Measurements from ENCODE around the gene GSDMA. TPM values are rescaled to one million over a fixed set of nuclear protein-coding genes. Genes with fewer than 3 reads are reported as not detected.

The GSDMA gene
- total and polyA plus RNA-seq, 9 of the 15 experiments (the other 6 are each of a cell fraction or from before 2014, with no cell fraction given) = 0.04 to 0.13 (median 0.07) TPM; not detected in 2

DNA sequence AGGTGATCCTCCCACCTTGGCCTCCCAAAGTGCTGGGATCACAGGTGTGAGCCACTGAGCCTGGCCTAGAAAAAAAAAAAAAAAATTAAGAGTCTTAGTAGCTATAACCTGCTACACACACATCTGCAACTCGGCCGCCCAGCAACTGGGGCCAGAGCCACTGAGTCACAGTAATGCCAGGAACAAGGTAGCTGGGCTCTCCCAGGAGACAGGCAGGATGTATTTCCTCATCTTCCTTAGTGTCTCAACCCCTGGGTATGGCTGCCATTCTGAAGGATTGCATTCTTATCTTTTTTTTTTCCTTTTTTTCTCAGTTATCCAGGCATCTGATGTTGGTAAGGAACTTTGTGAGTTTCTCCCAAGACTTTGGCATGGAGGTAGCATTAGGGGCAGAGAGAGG is 10.7 kb downstream of the GSDMA start:
- H3K4me2 ChIP-seq (ENCODE audit: insufficient read depth, low read length) = no peak overlapping the region
- FAIRE-seq = no peak
- no peaks in the 10 kb centered on the region for H3K9me1 ChIP-seq (ENCODE audit: control insufficient read depth, insufficient read depth, low read length)
- H3K4me3 ChIP-seq = no peak overlapping the region
- in situ Hi-C loops (cut with MboI) = no loop called here
- H3K36me3 ChIP-seq (ENCODE audit: control insufficient read depth, insufficient read depth, low read length) = no peaks in the 10 kb centered on the region
- DNase-seq (ENCODE audit: extremely low read depth in 1 of 4, low spot score in 3 of 4) = no peak
- H3K9ac ChIP-seq (ENCODE audit: insufficient read depth in 1 of 2, low read depth in 2 of 2, low read length in 2 of 2) = no peak overlapping the region
- peaks cover 17 to 19% of the 10 kb centered on the region in 2 experiments for H3K4me1 ChIP-seq (replicated peaks in 1 of 2; ENCODE audit: control insufficient read depth in 2 of 2, insufficient read depth in 2 of 2, low read length in 2 of 2)
- POLR2A ChIA-PET = interaction anchor here (0.6 to 1.1 kb wide), 2 partner anchors 13 to 302 kb away, joined by 3 to 4 read pairs; no protein-coding TSS in a partner anchor
- no peak overlapping the region for H2AFZ ChIP-seq (ENCODE audit: low read depth, low read length)
- H3K27me3 ChIP-seq (ENCODE audit: control insufficient read depth in 2 of 2, insufficient read depth in 2 of 2, low read length in 2 of 2) = no peaks in the 10 kb centered on the region
- no peaks in the 10 kb centered on the region for H3K9me3 ChIP-seq (replicated peaks; ENCODE audit: control insufficient read depth, insufficient read depth, low read depth, low read length)
- no peak for ATAC-seq
- no peaks in the 10 kb centered on the region for H3K79me2 ChIP-seq (ENCODE audit: control insufficient read depth, insufficient read depth, low read length)
- BruUV-seq (replicated peaks) = no TSS peak
- 77% methylated on average over 2 of the region's 2 CpGs for WGBS (ENCODE audit: insufficient coverage, low coverage, missing lambda C conversion rate)
- intact Hi-C loops (cut with micrococcal nuclease) = no loop called here
- TF ChIP-seq, protein P1, sequence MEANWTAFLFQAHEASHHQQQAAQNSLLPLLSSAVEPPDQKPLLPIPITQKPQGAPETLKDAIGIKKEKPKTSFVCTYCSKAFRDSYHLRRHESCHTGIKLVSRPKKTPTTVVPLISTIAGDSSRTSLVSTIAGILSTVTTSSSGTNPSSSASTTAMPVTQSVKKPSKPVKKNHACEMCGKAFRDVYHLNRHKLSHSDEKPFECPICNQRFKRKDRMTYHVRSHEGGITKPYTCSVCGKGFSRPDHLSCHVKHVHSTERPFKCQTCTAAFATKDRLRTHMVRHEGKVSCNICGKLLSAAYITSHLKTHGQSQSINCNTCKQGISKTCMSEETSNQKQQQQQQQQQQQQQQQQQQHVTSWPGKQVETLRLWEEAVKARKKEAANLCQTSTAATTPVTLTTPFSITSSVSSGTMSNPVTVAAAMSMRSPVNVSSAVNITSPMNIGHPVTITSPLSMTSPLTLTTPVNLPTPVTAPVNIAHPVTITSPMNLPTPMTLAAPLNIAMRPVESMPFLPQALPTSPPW (CRISPR knock-in tag; IDR thresholded peaks at IDR 0.05) = no peak
- TF ChIP-seq CBFA2T3 (IDR thresholded peaks at IDR 0.05) (no peak), GABPB1 (CRISPR knock-in tag; IDR thresholded peaks at IDR 0.05) (no peak), FOXJ2 (tag; IDR thresholded peaks at IDR 0.05) (no peak), ZNF398 (CRISPR knock-in tag; IDR thresholded peaks at IDR 0.05) (no peak)
- H4K20me1 ChIP-seq (replicated peaks; ENCODE audit: control insufficient read depth, insufficient read depth, low read length) = no peaks in the 10 kb centered on the region
- CTCF ChIA-PET (ENCODE audit: low intra/inter-chr PET ratio) = interaction anchor here (0.6 kb wide), 2 partner anchors 13 to 57 kb away, joined by 3 read pairs; no protein-coding TSS in a partner anchor
- no peak overlapping the region for H3K27ac ChIP-seq (ENCODE audit: extremely low read depth, low read depth, low read length)

Data from K562 (cell line).